Stimulated activated CD4-positive, alpha-beta T cell treated with anti-CD3 and anti-CD28 coated beads, Interleukin-4, amount 100 ng/mL, for 4 hours (primary cell): ENCODE results near the gene RNF31.

Source experiments
- DNase-seq, 2 experiments: peaks; one replicate each; pipeline ENCODE4 v3.0.0-alpha.2; 2020

RNF31 gene

GRCh38 chr14:24204163-24205146 is 57.2 kb downstream of the RNF31 start:
- DNase-seq: no peak

GRCh38 chr14:24206260-24207103 is 59.2 kb downstream of the RNF31 start:
- no peak for DNase-seq

- no peak for DNase-seq
Measured at GRCh38 chr14:24207104-24207551, 59.8 kb downstream of the RNF31 start.

GRCh38 chr14:24207625-24208024 is 60.3 kb downstream of the RNF31 start:
- DNase-seq: no peak
